ENCODE results near the gene UBASH3A. TPM values are rescaled to one million over a fixed set of nuclear protein-coding genes. Genes with fewer than 3 reads are reported as not detected.
"Not testable (repeated sequence)": the region's sequence is repeated elsewhere in the genome, so short reads cannot be mapped to it uniquely, and the experiment has no call there.

Gene UBASH3A
- polyA plus RNA-seq, 5 donors = 0.12 to 0.23 (median 0.14) TPM

- no peak for DNase-seq
Measured at GRCh38 chr21:42467140-42467983, 63.7 kb downstream of the UBASH3A start.

DNA sequence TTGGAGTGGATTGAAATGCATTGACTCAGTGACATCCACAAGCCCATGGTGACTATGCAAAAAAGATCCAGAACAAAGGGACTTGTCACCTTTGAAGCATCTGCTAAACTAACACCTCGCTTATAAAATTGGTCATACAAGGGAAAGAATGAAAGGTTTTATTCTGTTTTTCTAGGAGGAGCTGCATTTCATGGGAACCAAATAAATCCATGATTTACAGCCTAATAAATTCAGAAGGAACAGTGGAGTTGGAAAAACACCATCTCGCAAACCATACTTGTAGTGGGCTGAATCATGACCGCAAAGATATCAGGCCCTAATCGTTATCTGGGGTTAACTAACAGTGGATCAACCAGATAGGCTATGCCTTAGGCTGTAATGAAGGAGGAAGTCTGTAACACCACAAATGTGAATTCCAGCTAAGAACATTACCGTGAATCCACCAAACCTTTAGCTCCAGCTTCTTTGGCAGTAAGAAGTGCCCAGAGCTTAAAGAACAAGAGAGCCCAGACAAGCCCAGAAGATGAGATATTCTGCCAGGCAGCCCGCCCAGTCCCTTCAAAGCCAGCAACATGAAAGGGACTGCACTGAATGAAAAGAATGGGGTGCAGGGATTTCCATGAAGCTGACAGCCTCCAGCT is 64.9 kb downstream of the UBASH3A start:
- no peak for DNase-seq

- DNase-seq = no peak
Measured at GRCh38 chr21:42469272-42469671, 65.6 kb downstream of the UBASH3A start.

DNA sequence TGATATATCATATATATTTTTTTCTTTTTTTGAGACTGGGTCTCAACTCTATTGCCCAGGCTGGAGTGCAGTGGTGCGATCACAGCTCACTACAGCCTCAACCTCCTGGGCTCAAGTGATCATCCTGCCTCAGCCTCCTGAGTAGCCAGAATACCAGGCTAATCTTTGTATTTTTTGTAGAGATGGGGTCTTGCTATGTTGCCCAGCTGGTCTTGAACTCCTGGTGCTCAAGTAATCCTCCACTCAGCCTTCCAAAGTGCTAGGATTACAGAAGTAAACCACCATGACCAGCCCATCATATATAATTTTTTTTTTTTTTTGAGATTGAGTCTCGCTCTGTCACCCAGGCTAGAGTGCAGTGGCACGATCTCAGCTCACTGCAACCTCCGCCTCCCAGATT is 66.0 kb downstream of the UBASH3A start:
- not testable (repeated sequence) for DNase-seq

DNA sequence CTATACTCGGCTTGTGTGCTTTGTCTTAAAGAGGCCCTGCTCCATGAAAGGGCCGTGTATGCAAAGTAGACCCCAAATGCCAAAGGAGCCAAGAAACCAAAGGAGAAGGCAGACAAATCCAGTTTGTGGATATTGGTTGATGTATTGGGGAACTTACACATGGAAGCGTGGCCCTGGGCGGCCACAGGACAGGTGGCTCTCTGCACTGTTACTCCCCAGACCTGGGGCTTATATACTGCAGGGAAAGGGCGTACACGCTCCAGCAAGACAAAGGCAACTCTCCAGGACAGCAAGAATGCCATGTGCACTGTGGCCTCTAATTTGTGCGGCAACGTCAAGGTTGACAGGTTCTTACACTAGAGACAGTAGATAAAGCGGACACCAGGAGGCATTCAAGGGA is 67.5 kb downstream of the UBASH3A start:
- DNase-seq = no peak

- no peak for DNase-seq
Measured at GRCh38 chr21:42471716-42472330, 68.1 kb downstream of the UBASH3A start.

- DNase-seq = no peak
Measured at GRCh38 chr21:42472521-42472920, 68.8 kb downstream of the UBASH3A start.

GRCh38 chr21:42473498-42474042 is 69.9 kb downstream of the UBASH3A start:
- DNase-seq = no peak

GRCh38 chr21:42474043-42474831 is 70.5 kb downstream of the UBASH3A start:
- no peak for DNase-seq

DNA sequence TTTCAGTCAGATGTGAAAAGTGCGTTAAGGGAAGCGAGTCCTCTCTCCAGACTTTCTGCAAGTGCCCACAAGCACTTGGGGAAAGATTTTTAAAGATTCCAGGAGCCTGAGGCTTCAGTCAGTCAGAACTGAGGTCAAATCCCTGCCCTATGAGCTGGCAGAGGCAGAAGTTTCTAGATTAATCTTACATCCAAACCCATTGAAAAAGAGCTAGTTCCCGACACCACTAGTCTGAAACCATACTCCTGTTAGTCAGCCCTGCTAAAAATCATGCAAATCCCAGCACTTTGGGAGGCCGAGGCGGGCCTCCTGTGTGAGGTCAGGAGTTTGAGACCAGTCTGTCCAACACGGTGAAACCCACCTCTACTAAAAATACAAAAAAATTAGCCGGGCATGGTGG is 71.3 kb downstream of the UBASH3A start:
- DNase-seq = no peak

DNA sequence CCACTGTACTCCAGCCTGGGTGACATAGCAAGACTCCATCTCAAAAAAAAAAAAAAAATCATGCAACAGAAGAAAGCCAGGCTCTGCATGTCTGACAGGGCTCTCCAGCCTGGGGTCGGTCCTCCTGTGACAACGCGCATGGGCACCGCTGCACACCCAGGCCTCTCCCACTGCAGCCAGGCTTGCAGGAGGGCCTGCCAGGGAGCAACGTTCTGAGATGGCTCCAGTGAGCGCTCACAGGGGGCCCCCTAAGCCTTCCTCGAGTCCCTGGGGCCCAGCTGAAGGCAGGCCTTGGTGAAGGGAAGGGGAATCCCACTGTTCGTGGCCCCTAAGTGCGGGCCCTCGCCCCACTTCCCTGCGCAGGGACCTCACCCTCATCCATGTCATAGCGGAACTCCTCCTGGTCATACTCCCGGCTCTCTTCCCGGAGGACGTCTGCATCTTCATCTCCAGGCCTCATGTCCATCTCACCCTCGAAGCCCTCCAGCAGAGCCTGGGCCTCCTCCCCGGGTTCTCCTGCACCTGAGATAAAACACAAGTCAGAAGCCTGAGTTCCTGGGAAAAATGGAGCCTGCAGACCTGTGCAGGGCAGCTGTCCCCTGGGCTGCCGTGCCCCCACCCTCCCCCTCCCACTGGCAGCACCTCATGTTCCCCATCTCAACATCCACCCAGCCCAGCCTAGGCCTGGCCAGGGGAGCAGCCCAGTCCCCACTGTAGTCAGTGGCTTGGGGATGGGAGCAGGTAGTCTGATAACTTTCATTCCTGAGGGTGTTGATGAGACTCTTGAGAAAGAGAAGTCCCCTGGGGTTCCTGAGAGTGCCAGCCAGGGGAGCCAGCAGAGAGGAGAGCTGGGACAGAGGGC is 72.1 kb downstream of the UBASH3A start:
- DNase-seq = no peak

- DNase-seq = no peak
Measured at GRCh38 chr21:42476388-42477331, 73.0 kb downstream of the UBASH3A start.

- DNase-seq = no peak
Measured at GRCh38 chr21:42478504-42478903, 74.8 kb downstream of the UBASH3A start.

DNA sequence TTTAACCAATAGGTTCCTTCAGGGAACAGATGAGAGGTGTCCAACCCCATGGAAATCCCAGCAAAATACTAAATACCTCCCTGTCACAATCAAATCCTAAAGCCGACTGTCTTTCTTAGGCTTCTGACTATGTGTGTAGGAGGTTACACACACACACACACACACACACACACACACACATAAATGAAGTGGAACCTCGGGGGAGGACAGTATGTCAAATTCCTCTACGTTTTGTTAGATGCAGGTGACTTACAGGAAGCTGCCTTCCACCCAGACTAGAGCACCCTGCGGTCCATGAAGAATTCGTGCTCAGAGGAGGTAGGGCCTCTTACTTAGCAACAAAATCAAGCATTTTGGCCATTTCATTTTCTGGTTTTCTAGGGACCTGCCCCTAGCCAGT is 75.9 kb downstream of the UBASH3A start:
- DNase-seq = no peak

DNA sequence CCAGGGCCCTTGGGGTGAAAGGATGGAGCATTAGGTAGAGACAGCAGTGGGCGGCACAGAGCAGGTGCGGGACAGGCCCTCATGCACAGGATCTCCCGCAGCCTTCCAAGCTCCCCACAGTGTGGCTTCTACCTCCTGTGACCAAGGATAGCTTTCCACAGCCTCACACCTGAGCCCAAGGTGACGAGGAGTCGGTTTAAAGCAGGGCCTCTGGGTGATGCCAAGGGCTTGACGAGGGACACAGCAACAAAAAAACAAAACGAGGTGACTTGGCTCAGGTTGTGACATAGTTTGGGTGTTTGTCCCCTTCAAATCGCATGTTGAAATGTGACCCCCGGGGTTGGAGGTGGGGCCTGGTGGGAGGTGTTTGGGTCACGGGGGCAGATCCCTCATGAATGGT is 77.0 kb downstream of the UBASH3A start:
- DNase-seq = no peak

DNA sequence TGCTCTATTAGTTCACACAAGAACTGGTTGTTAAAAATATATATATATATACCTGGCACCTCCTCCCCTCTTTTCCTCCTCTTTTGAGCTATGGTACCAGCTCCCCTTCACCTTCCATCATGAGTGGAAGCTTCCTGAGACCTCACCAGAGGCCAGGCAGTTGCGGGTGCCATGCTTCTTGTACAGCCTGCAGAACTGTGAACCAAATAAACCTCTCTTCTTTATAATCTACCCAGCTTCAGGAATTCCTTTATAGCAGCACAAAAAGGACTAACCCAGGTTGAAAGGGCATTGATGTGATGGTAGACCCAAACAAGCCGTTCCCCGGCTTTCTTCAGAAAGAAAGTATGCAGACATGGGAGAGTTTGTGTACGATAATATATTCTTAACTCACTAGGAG is 77.5 kb downstream of the UBASH3A start:
- no peak for DNase-seq

DNA sequence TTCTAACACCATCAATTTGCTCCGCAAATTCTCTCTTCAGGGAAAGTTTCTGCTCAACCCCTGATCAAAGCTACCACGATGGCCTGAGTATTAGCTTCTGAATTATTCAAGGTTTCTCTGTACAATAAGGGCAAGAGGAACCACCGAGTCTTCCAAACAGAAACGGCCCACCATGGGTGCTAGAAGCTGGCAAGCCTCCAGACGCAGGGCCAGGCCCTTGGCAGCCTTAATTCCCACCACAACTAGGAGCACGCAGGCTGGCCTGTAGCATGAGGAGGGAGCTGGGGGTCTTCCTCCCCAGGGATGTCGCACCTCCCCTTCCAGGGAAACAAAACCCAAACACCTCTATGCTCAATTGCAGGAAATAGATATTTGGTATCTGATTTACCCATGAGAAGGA is 81.3 kb downstream of the UBASH3A start:
- DNase-seq = no peak

DNA sequence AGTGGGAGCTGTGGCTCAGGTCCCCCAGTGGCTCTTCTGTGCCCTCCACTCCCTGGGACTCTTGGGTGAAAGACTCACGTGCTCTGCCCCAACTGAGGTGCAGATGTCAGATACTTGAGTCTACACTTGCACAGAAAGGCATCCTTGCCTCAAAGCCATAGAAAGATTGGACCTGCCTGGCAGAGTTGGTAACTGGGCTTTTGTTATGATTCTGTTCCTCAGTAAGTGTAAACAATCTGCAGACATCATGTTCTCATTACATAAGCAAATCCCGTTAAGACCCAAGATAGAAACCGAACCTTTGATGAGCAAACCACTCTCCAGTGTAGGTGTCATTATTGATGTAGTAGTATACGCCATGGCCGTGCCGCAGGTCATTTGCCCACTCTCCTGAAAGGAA is 82.4 kb downstream of the UBASH3A start:
- DNase-seq = no peak

GRCh38 chr21:42486531-42486930 is 82.8 kb downstream of the UBASH3A start:
- no peak for DNase-seq

Data from right lung (tissue), 5 donors.